NOMO-1 (cell line): ENCODE data around the gene BEAN1.

Experiments
- DNase-seq, 2 experiments: peaks; one replicate each; lab custom pipeline; 2025; ENCODE audit not compliant: unreplicated experiment in 2 of 2; lab: John Stamatoyannopoulos, UW

Gene BEAN1

DNA sequence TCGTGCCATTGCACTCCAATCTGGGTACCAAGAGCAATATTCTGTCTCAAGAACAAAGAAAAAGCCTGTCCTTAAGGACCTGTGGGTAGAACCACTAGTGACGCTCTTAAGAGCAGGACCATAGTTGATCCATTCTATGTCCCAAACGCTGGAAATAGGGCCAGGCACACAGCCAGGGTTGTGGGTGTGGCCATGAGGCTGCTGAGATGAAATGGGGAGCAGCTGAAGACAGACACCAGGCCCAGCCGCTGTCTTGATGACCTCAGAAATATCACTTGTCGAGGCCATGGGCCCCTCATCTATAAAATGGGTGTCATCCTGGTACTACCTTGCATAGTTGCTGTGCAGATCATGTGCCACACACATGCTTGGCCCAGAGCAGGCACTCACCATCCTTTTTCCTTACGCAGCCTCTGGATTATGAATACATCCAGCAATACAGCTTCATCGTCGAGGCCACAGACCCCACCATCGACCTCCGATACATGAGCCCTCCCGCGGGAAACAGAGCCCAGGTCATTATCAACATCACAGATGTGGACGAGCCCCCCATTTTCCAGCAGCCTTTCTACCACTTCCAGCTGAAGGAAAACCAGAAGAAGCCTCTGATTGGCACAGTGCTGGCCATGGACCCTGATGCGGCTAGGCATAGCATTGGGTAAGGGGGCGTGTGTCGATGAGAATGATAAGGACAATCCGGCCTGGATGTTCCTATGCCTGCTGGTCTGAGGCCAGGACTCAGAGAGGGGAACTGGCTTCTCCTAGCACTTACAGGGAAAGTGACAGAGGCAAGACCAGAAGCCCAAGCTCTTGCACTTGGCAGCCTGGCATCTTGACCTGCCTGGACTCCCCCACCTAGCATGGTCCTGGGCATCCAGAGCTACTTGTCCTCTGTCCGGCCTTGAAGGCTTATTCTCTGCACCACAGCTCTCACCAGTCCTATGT is 35.1 kb upstream of the BEAN1 start:
- DNase-seq: no peak

DNA sequence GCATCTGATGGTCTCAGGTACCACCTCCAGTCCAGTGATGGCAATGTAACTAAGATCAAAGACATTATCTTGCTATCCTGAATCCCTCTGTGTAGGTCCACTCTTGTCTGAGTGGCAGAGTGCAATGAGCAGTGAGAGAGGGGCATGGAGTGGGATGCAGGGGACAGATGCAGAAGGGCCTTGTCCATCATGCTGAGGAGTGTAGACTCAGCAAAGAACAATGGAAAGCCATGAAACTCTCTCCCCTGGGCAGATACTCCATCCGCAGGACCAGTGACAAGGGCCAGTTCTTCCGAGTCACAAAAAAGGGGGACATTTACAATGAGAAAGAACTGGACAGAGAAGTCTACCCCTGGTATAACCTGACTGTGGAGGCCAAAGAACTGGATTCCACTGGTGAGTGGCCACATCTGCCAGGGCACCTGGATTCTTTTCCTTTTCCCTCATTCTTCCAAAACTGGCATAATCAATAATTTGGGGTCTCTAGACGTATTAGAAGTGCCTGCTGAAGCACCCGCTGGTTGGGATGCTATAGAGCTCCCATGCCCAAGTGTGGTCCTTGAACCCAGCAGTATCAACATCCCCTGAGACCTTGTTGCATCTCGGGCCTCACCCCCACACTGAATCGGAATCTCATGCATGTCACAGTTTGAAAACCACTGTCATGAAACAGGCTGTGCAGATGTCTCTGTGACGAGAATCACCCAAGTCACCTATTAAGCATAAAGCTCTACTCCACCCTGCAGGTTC is 31.1 kb upstream of the BEAN1 start:
- no peak for DNase-seq

DNA sequence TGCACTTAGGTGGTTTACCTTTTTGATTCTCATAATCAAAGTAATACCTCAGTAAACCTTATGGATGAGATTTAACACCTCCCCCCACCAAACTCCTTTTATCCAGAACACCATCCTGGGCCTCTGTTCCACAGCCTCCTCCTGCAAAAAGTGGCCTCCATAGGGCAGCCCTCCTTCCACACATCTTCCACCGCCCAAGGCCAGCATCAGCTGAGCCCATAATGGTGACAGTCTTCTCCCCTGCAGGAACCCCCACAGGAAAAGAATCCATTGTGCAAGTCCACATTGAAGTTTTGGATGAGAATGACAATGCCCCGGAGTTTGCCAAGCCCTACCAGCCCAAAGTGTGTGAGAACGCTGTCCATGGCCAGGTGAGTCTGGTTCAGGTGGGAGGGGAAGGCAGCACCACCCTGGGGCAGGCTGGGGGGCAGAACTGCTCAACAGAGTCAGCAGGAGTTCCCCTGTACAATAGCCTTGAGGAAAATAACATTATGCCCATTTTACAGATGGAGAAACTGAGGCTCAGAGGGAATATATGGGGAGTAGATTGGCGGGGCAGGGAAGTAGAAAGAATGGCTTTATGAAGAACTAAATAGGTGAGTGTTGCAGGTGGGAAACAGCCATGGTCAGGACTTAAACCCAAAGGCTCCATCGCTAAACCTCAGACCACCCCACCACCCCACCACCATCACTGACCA is 29.2 kb upstream of the BEAN1 start:
- no peak for DNase-seq

DNA sequence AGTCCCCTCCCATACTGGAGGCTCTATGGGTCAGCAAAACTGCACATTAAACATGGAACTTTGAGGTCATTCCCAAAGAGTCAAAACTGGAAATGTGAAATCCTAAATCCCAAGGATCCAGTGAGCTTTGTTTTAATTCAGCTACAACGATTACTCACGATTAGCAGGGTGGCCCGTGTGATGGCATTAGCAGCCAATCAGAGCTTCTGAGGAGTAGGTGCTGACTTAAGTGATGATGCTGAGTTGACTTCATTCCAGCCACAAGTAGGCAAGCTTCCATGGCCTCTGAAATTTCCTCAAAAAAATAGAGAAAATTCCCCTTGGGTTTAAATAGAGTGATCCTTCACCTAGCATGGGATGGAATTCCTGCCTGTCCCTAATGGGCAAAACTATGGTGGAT is 28.1 kb upstream of the BEAN1 start:
- DNase-seq: no peak

DNA sequence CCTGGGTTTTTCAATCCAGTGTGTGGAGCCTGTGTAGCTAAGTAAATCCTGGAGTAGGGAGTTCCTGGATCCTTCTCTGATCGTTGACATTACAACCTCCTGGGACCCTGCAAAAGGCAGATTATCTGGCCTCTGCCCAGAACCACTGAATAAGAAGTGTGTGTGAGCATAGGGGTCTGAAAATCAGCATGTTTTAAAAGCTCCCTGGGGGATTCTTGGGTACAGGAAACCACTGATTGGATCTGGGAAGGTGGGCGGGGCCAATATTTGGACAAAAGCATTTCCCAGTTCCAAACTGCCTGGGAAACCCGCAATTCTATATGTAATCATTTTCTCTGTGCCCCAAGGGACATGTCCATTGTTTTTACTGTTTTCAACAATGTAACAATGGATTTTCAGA is 27.2 kb upstream of the BEAN1 start:
- DNase-seq: no peak

DNA sequence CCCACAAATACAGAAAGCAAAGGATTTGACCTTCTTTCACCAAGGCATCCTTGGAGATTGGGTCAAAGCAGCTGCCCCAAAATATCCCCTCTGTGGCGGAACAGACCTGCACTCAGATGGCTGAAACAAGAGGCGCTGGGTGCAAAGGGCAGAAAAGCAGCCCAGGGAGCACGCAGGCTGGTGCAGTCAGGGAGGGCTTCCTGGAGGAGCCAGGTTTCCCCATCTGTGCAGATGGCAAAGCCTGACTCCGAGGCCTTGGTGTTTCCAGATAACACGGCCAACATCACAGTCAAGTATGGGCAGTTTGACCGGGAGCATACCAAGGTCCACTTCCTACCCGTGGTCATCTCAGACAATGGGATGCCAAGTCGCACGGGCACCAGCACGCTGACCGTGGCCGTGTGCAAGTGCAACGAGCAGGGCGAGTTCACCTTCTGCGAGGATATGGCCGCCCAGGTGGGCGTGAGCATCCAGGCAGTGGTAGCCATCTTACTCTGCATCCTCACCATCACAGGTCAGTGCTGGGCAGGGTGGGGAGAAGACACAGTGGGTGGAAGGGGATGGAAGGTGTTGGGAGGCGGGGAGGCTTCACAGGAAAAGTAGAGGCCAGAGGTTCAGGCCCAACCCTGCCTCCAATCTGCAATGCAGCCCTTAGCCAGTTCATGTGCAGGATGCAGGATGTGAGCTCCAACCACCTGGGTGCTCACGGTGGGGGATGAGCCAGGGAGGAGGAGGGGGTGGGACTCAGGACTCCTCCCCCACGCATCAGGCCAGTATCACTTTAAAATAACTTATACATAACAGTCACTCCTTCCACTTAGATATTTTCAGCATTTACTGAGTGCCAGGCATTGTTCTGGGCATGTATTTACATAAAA is 26.4 kb upstream of the BEAN1 start:
- DNase-seq: no peak

DNA sequence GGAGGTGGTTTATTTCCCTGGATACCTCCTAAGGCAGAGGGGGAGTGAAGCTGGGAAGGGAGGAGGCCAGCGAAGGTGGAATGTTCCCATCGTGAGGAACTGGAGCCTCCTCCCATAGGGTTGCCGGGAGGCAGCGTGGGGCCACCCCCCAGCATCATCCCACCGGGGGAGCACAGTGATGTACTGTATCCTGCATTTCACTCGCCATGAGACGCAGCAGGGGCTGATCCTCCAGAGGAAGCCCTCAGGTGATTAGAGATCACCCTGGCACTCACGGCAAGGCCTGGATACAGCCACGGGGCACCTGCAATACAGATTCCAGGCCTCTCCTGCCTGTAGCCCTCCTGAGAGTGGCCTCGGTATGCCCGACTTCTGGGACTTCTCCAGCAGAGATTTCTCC is 25.5 kb upstream of the BEAN1 start:
- DNase-seq: no peak

DNA sequence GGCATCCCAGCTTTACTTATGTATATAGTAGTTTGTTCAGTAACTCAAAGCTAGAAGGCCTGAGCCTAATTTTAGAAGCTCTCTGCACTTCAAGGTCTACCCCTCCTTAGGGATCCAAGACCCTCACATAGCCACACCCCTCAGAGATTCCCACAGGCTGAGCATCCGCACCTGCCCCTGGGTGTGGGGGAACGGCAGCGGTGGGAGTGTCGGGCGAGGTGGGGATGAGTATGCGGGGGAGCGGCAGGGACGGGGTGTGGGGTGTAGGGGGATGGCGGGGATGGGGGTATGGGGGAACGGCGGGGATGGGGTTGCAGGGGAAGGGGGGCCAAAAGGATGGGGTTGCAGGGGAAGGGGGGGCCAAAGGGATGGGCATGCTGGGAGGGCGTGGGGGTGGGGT is 24.9 kb upstream of the BEAN1 start:
- DNase-seq: no peak

DNA sequence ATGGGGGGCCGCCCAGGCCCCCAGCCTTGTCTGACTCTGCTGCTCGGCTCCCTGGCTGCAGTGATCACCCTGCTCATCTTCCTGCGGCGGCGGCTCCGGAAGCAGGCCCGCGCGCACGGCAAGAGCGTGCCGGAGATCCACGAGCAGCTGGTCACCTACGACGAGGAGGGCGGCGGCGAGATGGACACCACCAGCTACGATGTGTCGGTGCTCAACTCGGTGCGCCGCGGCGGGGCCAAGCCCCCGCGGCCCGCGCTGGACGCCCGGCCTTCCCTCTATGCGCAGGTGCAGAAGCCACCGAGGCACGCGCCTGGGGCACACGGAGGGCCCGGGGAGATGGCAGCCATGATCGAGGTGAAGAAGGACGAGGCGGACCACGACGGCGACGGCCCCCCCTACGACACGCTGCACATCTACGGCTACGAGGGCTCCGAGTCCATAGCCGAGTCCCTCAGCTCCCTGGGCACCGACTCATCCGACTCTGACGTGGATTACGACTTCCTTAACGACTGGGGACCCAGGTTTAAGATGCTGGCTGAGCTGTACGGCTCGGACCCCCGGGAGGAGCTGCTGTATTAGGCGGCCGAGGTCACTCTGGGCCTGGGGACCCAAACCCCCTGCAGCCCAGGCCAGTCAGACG is 24.4 kb upstream of the BEAN1 start:
- DNase-seq: no peak

DNA sequence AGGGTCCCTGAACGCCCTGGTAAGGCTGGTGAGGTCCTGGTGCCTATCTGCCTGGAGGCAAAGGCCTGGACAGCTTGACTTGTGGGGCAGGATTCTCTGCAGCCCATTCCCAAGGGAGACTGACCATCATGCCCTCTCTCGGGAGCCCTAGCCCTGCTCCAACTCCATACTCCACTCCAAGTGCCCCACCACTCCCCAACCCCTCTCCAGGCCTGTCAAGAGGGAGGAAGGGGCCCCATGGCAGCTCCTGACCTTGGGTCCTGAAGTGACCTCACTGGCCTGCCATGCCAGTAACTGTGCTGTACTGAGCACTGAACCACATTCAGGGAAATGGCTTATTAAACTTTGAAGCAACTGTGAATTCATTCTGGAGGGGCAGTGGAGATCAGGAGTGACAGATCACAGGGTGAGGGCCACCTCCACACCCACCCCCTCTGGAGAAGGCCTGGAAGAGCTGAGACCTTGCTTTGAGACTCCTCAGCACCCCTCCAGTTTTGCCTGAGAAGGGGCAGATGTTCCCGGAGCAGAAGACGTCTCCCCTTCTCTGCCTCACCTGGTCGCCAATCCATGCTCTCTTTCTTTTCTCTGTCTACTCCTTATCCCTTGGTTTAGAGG is 23.5 kb upstream of the BEAN1 start:
- DNase-seq: no peak

DNA sequence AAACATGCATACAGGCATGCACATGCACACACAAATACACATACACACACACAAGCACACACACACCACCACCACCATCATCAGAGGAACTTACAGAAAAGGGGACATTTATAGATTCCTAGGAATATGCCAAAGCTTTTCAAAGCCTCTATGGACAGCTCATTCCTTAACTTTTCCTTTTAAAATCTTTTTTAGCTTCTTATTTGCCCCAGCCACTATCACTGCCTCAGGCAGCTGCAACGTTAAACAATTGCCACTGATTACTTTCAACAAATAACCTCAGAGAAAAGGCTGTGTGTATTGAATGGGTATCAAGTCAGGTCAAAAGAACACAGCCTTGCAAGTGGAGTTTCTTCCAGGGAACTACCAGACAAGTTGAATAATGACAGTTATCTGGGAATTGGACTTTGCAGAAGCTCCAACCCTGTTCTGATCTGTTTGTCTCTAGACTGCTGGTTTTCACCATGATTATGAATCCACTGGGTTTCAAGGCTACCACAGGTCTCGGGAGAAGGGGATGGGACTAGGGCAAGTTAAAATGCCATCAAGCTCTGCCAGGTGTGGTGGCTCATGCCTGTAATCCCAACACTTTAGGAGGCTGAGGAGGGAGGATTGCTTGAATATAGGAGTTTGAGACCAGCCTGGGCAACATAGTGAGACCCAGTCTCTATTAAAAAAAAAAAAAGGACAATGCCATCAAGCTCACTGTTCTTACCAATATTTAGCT is 21.9 kb upstream of the BEAN1 start:
- no peak for DNase-seq

DNA sequence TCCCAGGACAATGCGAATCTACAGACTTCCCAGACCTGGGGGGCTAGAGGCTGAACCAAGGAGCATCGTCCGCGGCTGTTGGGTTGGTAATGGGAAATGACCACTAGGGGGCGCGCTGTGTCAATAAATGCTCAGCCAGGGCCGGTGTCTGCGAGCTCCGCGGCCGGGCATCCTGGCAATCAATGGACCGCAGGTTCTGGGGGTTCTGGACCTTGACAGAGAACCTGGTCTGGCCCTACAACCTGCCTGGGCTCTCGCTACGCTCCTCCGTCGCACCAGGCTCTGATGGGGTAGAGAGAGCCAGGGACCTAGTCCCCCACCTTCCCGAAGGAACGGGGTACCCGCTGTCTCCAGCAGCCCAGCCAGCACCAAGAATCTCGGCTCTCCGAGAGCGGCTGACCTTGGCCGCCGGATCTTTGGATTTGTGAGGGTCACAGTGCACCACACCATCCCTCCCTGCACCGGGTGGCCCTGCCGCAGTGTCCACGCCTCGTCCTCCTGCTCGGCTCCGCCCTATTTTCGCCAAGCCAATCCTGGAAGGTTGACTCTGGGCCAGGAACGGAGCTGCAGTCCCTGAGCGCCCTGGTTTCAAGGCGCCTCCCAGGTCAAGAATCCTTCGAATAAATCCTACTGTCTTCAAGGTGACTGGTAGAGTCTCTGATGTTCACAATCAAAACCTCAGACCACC is 20.4 kb upstream of the BEAN1 start:
- peak; percentile 56 to 63 for DNase-seq

DNA sequence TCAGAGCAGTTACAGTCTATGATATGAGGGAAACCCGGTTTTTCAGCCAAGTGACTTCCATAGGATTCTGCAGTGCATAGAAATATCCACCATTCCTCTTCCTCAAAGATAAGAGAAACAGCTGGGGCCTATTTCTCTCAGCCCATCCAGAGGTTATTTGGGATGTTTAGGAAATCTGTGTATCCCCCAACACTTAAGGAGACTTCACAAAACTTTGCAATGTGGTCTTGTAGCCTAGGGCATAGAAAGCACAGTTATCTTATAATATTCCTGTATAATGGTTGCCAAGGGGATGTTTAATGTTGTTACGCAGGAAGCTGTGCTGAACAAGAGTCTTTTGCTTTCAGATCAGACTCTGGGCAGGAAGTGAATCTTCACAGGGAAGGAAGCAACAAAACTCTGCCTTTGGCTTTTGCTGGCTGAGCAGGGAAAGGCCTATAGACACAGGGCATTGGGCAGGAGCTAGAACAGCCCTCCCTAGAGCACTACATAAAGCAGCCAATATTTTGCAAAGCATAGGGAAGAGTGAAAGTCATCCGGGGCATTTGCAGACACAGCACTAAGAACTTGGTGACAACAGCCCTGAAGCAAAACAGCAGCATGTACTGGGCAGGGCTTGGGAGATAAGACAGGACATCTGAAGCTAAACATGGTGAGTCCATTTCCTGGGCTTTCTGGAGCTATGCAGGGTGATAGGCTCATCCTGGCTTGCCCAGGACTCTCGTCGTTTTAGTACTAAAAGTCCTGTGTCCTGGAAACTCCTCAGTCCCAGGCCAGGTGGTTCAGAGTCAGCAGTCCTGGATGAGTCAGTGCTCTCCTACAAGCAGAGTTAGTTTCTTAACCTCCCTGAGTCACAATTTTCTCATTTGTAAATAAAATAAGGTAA is 18.7 kb upstream of the BEAN1 start:
- DNase-seq: peak; percentile 21 to 45

DNA sequence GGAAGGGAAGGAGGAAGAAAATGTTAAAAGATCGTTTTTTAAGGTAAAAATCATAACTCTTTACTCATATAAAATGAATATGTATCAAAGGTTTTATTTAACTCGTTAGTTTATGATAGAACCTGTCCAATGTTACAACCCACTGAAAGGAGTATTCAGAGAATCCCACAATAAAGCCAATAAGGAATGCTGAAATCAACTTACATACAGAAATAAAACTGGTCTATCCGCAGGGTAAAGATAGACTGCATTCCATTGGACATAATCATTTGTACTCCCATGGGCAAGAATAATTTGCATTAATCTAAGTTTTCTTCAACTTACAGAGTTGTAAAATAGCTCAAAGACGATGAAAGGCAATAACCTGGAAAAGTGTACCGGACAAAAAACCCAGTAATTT is 17.9 kb upstream of the BEAN1 start:
- DNase-seq: no peak

DNA sequence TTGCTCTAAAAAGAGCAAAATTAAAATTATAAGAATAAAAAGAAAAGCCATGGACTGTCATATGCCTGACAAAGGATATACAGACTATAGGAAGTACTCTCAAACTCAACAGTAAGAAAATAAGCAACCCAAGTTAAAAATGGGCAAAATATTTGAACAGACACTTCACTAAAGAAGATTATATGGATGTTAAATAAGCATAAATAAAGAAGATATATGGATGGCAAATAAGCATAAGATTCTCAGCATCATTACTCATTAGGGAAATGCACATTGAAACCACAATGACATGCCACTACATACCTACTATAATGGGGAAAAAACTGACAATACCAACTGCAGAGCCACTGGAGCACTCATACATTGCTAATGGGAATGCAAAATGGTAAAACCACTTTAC is 14.9 kb upstream of the BEAN1 start:
- no peak for DNase-seq

DNA sequence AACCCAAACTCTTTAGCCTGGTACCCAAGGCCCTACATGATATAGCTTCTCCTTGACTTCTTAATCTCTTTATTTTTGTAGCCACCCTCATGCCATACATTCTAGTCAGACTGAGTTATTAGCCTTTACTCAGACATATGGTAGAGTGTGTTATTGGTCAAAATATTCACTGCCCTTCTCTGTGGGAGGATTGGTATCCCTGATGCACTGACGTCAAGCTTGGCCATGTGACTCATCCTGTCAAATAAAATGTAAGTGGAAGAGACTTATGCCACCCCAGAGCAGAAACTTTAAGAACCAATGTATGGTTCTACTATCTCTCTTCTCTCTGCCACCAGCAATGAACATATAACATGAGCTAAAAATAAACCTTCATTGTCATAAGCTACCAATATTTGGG is 12.2 kb upstream of the BEAN1 start:
- no peak for DNase-seq

DNA sequence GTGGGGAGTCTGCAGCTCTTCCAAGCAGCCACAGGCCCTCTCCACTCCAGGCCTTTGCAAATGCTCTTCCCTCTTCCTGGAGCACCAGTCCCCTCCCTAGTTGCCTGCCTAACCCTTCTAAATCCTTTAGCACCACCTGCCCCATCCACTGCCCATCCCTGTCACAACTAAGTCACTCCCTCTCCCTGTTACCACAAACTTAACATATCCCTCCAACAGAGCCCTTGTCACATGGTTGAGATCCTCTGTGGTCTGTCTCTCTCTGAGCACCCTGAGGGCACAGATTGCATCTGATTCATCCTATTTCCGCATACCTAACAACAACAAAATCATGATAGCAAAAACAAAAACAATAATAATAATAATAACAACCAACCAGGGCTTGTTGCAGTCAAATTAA is 11.0 kb upstream of the BEAN1 start:
- no peak for DNase-seq
